HG02798 (cell line): ENCODE data around the gene MTFR2.

ENCODE experiments used
- ATAC-seq: cut with Tn5 transposase; IDR thresholded peaks from one replicate; pipeline ENCODE4 v1.9.1; 2021; ENCODE audit warnings: mild to moderate bottlenecking; ENCODE audit not compliant: unreplicated experiment, poor library complexity

MTFR2 gene

DNA sequence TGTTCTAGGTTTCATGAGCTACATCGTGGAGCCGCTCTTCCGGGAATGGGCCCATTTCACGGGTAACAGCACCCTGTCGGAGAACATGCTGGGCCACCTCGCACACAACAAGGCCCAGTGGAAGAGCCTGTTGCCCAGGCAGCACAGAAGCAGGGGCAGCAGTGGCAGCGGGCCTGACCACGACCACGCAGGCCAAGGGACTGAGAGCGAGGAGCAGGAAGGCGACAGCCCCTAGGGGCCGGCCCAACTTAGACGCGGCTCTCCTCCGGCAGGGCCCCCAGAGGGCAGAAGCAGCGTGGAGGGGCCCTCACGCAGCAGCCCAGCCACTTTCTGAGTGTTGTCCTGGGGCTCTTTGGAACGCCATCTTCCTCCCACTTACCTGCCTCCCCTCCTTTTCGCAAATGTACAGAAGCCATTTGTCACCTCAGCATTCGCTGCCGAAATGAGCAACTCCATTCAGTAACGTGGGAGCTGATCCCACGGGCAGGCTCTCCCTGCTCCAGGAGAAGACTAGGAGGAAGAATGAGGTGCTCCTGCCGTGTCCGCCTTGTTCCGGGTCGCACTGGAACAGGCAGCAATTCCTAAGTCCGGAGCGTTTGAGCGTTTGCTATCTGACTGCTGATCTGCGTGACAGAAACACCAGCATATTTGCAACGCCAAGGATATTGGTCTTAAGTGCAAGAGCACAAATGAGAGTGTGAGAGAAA is 58.4 kb downstream of the MTFR2 start:
- ATAC-seq: no peak

DNA sequence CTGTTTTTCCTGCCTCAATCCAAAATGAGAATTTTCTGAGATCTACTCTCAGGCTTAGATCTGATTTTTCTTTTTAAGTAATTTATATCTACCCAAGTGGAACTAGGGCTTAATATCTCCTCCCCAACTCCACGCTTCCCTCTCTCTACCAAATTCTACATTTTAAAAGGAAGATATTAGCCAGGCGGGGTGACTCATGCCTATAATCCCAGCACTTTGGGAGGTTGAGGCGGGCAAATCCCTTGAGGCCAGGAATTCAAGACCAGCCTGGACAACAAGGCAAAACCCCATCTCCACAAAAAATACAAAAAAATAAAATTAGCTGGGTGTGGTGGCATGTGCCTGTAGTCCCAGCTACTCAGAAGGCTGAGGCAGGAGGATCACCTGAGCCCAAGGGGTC is 61.0 kb downstream of the MTFR2 start:
- no peak for ATAC-seq

DNA sequence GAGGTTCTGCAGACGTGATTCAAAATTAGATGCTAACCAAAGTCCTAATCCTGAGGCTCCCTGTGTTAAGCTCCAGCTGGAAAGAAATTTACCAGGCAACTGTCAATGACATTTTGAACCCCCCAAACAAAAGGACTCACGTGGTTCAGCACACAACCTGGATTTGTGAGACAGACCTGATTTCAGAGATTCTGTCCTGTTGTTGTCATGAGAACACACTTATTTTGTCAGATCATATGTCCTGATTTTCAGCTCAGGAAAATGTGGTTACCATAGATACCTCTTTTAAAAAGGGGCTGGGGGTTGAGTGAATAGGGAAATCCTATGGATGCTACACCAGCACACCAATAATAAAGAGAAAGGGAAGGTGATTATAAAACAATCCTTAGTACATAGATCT is 61.6 kb downstream of the MTFR2 start:
- ATAC-seq: no peak

DNA sequence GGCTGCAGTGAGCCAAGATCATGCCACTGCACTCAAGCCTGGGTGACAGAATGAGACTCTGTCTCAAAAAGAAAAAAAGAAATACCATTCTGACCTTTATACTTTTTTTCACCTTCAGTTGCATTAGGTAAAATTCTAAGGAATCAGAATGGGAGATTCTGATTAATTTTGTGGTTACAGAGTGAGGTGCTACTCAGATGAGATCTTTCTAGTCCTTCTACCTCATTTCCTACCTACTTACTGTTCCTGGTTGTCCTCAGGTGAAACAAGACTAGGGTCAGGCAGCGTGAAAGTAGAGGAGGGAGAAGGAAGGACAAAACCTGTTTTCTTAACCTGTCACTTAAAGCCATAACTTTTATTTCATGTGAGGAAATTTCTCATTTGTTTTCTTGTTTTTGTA is 63.7 kb downstream of the MTFR2 start:
- ATAC-seq: no peak

DNA sequence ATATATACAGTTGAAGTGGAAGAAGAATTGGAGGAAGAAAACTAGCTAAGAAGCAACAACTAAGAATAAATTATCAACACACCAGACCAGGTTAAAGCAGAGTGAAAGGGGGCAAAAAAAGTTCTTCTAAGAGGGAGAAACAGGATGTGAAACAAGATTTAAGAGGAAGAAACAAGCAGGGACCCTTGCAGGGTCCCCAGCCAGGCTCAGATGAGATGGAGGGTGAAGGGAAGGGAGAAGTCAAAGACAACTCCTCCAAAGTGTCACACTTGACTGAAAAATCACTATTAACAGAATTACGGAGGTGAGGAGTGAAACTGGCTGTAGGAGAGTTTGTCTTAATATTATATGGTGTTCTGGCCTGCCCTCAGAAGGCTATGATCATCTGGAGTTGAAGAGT is 65.4 kb downstream of the MTFR2 start:
- ATAC-seq: no peak

DNA sequence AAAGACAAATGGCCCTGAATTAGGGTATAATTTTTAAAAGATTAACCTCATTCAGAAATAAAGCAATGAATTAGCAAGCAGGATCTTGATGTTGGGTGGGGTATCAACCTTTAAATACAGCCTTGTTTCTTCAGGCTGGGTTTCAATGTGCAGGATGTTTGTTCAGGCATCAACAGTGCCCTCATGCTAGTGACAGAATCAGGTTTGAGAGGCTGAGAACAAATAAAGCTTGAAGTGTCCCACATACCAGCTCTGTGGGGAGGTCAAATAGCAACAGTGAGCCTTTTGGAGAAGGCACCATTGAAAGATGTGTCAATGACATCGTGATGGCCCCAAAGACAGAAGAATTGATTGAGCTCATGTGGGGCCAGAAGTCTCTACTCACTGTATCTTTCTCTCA is 68.2 kb downstream of the MTFR2 start:
- ATAC-seq: no peak

DNA sequence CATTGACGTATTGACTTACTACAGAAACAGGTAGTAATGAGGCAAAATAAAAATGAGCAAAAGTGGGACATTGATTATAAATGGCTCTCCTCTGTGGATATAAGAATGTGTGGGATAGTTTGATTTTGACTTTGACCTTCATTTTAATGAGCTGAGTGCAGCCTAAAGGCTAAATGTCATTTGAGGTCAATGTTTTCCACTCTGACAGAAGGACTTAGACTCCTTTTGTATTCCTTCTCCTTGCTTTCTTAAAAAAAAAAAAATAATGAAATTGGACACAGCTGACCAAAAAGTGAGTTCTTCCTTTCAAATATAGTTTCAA is 68.6 kb downstream of the MTFR2 start:
- ATAC-seq: no peak
